Peyer's patch (tissue), 4 donors: ENCODE results near the gene INF2. TPM values are rescaled to one million over a fixed set of nuclear protein-coding genes. Genes with fewer than 3 reads are reported as not detected.
A peak's percentile ranks its signal among the peaks of the same experiment; 100 is the strongest.

Experiments used
- DNase-seq, 3 donors: peaks; one replicate each; pipeline ENCODE4 v3.0.0-alpha.2; 2017 to 2019
- H3K27ac ChIP-seq, 4 donors: fragments of 200-600 bp; sonication (generic); one replicate each; pipeline ENCODE4 v1.5.1; 2016 to 2019
- H3K27me3 ChIP-seq, 2 donors: fragments of 200-600 bp; sonication (generic); one replicate each; pipeline ENCODE4 v1.5.1; 2019
- H3K36me3 ChIP-seq, 3 donors: fragments of 200-600 bp; sonication (generic); one replicate each; pipeline ENCODE4 v1.5.1; 2016 to 2019
- H3K4me1 ChIP-seq, 4 donors: fragments of 200-600 bp; sonication (generic); one replicate each; pipeline ENCODE4 v1.5.1; 2016 to 2019
- H3K4me3 ChIP-seq, 4 donors: fragments of 200-600 bp; sonication (generic); 1 replicate in 3 of 4; 2 replicates in 1 of 4; pipeline ENCODE4 v1.5.1; 2016 to 2019; ENCODE audit warnings: mild to moderate bottlenecking in 1 of 4
- H3K9me3 ChIP-seq, 4 donors: fragments of 200-600 bp; sonication (generic); one replicate each; pipeline ENCODE4 v1.5.1; 2016 to 2019; ENCODE audit warnings: mild to moderate bottlenecking in 1 of 4
- POLR2A ChIP-seq, 2 donors: fragments of 450-650 bp; IDR thresholded peaks; one replicate each; pipeline ENCODE4 v1.5.1; 2017; ENCODE audit warnings: antibody characterized with exemption in 2 of 2, mild to moderate bottlenecking in 2 of 2, moderate library complexity in 2 of 2
- total RNA-seq, 4 donors: library from RNA; depleted of rRNA; stranded (reverse); fragments of >200 nt; gene quantifications; one replicate each; pipeline ENCODE4 v1.1.0, GENCODE V29; 2016
- TF ChIP-seq, protein P1 (sequence below), 6 experiments: fragments of 450-650 bp in 4 of 6; fragments of 200-600 bp in 2 of 6; sonication (generic) in 1 of 6; IDR thresholded peaks; one replicate each; pipeline ENCODE4 v1.5.1; 2017 to 2019; ENCODE audit warnings: antibody characterized with exemption in 6 of 6, mild to moderate bottlenecking in 3 of 6, moderate library complexity in 1 of 6

The INF2 gene
- total RNA-seq, 4 donors from 2014 or later = 137 to 287 (median 203) TPM

DNA sequence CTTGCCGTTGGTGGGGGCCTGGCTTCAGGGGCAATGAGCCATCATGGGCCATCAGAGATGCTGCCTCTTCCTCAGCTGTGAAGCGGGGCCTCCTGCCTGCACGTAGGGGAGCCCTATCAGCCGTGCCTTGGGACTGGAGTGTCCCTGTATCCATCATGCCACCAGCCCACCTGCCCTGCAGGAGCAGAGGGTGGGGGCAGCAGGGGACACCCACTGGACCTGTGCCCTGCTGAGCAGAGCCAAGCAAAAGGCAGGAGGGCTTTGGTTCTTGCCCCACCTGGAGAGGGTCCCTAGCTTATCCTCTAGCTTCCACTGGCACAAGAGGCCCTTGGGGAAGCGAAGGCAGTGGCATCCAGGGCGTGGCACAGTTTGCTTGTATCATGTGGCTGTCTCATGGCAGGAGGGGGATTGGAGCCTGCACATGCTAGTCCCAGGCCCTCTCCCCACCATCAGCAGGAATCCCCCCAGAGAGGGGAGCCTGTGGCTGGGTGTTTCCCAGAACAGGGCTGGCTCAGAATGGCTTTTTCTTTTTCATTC, 44.7 kb downstream of the INF2 start:
- H3K36me3 ChIP-seq = no peaks in the 10 kb centered on the region
- H3K4me3 ChIP-seq = no peak overlapping the region
- H3K27ac ChIP-seq = no peak overlapping the region
- H3K4me1 ChIP-seq = peaks cover 0 to 33% (median 5%) of the 10 kb centered on the region in 4 donors
- TF ChIP-seq POLR2A (IDR thresholded peaks at IDR 0.05) = no peak
- TF ChIP-seq, protein P1, sequence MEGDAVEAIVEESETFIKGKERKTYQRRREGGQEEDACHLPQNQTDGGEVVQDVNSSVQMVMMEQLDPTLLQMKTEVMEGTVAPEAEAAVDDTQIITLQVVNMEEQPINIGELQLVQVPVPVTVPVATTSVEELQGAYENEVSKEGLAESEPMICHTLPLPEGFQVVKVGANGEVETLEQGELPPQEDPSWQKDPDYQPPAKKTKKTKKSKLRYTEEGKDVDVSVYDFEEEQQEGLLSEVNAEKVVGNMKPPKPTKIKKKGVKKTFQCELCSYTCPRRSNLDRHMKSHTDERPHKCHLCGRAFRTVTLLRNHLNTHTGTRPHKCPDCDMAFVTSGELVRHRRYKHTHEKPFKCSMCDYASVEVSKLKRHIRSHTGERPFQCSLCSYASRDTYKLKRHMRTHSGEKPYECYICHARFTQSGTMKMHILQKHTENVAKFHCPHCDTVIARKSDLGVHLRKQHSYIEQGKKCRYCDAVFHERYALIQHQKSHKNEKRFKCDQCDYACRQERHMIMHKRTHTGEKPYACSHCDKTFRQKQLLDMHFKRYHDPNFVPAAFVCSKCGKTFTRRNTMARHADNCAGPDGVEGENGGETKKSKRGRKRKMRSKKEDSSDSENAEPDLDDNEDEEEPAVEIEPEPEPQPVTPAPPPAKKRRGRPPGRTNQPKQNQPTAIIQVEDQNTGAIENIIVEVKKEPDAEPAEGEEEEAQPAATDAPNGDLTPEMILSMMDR (IDR thresholded peaks at IDR 0.05) = no peak
- DNase-seq = no peak
- no peaks in the 10 kb centered on the region for H3K27me3 ChIP-seq
- H3K9me3 ChIP-seq = no peaks in the 10 kb centered on the region

DNA sequence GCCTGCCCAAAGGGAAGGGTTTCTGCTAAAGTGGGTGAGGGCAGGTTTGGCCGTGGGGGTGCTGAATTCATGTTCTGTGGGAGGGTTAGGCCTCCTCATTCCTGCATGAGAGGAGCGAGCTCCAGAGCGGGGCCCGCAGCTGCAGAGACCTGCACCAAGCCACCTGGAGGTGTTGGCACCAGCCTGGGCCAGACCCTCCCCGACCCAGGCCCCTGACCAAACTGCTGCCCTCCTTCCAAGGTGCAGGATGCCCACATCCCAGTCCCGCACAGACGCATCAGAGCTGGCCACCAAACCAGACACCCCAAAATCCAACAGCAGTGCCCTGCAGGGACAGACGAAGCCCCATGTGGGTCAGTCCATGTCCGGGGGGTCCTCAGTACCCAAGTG, 45.2 kb downstream of the INF2 start:
- Histone ChIP-seq H3K9me3 (no peaks in the 10 kb centered on the region), H3K4me3 (no peak overlapping the region), H3K27me3 (no peaks in the 10 kb centered on the region), H3K36me3 (no peaks in the 10 kb centered on the region), H3K27ac (no peak overlapping the region), H3K4me1 (peaks cover 0 to 33% (median 5%) of the 10 kb centered on the region in 4 donors)
- TF ChIP-seq, protein P1 (IDR thresholded peaks at IDR 0.05) = no peak
- no peak for TF ChIP-seq POLR2A (IDR thresholded peaks at IDR 0.05)
- no peak for DNase-seq

DNA sequence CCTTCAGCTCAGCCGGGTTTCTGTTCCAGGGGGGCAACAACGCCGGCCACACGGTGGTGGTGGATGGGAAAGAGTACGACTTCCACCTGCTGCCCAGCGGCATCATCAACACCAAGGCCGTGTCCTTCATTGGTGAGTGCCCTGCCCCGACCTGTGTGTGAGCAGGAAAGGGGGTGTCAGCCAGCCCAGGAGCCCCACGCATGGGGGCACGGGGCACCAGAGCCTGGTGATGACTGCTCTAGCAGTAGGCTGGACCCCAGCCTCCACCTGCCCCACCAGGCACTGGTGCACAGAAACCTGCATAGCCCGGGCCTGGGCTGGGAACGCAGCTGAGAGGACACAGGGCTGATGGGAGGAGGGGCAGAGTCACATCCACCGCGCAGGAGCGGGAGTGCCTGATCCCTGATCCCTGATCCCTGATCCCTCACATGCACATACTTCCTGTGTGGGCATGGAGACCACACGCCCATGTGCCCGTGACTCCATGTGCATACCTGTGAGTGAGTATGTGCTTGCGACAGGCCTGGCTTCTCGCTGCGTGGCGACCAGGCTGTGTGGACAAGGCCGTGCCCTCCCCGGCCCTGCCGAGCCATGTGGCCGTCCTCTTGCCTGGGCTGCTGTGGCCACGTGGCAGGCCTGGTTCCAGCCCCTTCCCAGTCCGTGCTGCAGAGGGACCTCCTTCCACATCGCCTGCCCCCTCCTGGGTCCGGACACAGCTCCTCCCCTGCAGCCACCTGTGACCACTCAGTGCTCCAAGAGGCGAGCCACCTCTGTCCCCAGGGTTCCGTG, 45.8 kb downstream of the INF2 start:
- Histone ChIP-seq H3K4me1 (peaks cover 0 to 33% (median 5%) of the 10 kb centered on the region in 4 donors), H3K9me3 (no peaks in the 10 kb centered on the region), H3K27ac (peak overlapping the region in 2 of 4 donors; percentile 50 to 79), H3K27me3 (no peaks in the 10 kb centered on the region), H3K36me3 (peaks cover 0 to 2% (median 0%) of the 10 kb centered on the region in 3 donors), H3K4me3 (no peak overlapping the region)
- TF ChIP-seq, protein P1 (IDR thresholded peaks at IDR 0.05) = no peak
- TF ChIP-seq POLR2A (IDR thresholded peaks at IDR 0.05) = no peak
- DNase-seq = no peak

DNA sequence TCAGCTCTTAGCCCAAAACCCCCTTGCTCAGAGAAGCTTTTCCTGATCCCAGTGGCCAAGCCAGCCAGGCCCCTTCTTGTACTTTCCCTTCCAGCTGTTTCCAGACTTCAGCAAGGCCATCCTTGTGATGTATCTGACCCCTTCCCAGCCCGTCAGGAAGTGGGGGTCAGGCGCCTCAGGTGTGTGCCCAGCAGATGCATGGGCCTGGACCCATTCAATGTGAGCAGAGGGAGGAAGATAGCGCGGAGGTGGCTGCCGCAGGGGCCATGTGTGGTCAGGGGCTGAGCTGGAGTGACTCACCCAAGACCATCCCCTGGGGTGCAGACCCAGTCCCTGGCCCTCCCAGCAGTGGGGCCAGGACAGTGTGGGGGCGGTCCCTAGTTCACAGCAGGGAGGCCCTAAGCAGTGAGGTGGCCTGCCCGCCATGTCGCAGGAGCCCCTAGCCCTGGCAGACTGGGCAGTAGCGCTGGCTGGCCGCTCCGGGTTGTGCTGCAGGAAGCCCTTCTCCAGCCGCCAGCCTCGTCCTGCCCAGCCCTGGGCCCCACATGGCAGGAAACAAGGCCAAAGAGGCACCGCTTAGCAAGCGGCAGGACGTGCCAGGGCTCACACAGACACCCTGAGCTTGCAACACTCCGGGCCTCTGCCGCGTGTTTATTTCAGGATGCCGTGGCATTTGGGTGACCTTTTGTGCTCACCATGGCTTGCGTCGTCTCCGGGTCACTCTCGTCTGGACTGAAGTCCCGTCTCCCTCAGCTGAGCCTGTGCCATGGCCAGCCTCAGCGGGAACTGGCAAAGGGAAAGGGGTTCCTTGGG, 46.6 kb downstream of the INF2 start:
- Histone ChIP-seq H3K4me3 (no peak overlapping the region), H3K27ac (peak overlapping the region; percentile 22 to 79 (median 55)), H3K9me3 (no peaks in the 10 kb centered on the region), H3K4me1 (peaks cover 0 to 33% (median 5%) of the 10 kb centered on the region in 4 donors), H3K27me3 (no peaks in the 10 kb centered on the region), H3K36me3 (peaks cover 0 to 3% (median 0%) of the 10 kb centered on the region in 3 donors)
- peak in 2 of 3 donors; percentile 25 to 73 for DNase-seq
- no peak for TF ChIP-seq POLR2A (IDR thresholded peaks at IDR 0.05)
- TF ChIP-seq, protein P1 (IDR thresholded peaks at IDR 0.05) = no peak

DNA sequence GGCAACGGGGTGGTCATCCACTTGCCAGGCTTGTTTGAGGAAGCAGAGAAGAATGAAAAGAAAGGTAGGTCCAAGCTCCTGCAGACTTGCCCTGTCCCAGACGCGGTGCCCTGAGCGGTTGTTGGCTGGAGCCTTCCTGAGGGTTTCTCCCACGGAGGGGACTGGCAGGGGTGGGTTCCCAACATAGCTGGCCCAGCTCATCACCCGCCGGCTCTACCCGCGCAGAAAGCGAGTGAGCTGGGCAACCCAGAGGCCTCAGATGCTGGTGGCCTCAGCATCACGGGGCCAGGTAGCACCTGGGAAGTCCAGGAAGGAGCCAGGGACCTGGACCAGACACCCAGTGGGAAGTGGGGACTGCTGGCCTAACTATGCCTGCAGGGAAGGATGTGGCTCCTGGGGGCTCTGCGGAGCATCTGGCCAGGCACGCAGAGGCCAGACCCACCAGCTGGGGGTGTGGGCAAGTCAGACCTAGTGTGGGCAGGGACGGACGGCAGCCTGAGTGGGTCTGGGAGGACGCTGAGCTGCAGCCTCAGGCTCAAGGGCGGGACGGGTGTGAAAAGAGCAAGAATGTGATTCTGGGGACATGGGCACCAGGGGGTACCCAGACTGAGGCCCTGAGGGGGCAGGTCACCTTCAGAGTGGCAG, 49.1 kb downstream of the INF2 start:
- no peaks in the 10 kb centered on the region for H3K9me3 ChIP-seq
- peaks cover 0 to 3% (median 0%) of the 10 kb centered on the region in 3 donors for H3K36me3 ChIP-seq
- H3K27me3 ChIP-seq = no peaks in the 10 kb centered on the region
- no peak for TF ChIP-seq POLR2A (IDR thresholded peaks at IDR 0.05)
- TF ChIP-seq, protein P1 (IDR thresholded peaks at IDR 0.05) = no peak
- H3K27ac ChIP-seq = no peak overlapping the region
- DNase-seq = no peak
- peaks cover 0 to 22% (median 0%) of the 10 kb centered on the region in 4 donors for H3K4me1 ChIP-seq
- H3K4me3 ChIP-seq = no peak overlapping the region
